NCI-H1417 treated with DMSO at 0.1 percent for 48 hours (cell line): ENCODE measurements around the gene TGFB1.
"Not testable (repeated sequence)": the region's sequence is repeated elsewhere in the genome, so short reads cannot be mapped to it uniquely, and the experiment has no call there.

Source experiments
- DNase-seq: peaks from one replicate; lab custom pipeline; 2025; lab: John Stamatoyannopoulos, UW

The TGFB1 gene

DNA sequence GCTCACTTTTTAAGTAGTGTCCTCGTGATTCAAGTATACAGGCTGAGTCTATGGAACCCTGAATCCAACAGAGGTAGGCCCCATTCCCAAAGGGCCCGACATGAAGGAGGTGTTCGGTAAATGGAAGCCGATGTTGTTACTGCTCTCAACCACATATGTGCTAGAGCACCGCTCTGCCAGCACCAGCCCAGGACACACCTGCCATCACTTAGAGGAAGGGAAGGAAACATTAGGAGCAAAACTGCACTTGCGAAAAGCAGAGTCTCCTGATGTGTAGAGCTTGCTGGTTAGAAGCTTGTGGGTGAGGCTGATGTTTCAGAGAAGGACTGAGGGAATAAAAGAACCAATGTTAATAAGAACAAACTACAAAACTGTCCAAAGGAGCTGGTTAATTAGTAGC is 53.2 kb downstream of the TGFB1 start:
- DNase-seq = no peak

DNA sequence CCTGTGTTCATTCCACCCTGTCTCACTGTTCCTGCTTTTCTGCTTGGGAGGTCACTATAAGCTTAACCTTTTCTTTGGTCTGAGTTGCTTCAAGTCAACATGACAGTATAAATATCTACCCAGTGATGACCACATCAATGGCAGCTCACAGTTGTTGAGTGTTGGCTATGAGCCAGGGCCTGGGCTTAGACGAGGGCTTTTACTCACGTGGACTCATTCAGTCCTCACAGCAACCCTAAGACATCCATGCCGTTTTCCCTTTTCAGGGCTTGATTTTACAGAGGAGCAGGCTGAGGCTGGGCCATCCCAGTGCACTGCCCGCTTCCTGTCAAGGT is 54.0 kb downstream of the TGFB1 start:
- DNase-seq = no peak

DNA sequence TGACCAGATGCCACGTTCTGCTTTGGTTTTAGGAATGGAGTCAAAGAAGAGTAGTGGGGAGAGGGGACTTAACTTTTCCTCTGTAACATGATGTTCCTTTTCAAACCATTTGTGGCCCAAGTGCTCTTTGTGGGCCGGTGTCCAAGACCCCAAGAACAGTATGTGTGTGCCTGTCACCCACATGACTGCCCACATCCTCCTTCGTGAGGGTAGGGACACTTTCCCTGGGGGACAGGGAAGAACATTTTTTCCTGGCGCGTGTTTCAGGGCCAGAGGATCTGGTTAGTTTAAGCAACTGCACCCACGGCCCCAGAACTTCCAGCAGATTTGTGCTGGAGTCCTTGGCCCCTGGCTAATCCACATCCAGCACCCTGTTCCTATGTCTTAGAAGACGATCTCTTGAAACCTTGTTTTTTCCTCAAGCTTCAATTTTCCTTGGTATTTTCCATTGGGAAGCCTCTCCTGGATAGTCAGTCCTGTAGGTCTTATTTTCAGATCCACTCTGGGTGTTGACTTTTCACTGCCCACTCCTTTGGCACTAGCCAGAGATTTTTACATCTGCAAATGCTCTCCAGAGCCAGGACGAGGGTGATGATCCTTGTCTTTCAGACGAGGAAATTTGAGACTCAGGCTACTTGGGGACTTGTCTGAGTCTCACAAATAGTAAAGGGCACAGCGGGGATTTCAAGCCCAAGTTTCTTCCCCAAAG is 54.5 kb downstream of the TGFB1 start:
- no peak for DNase-seq

- no peak for DNase-seq
Measured at GRCh38 chr19:41298348-41298964, 55.3 kb downstream of the TGFB1 start.

- DNase-seq = no peak
Measured at GRCh38 chr19:41297628-41298347, 55.9 kb downstream of the TGFB1 start.

GRCh38 chr19:41296433-41296871 is 57.3 kb downstream of the TGFB1 start:
- DNase-seq = no peak

- no peak for DNase-seq
Measured at GRCh38 chr19:41295499-41295898, 58.2 kb downstream of the TGFB1 start.

- no peak for DNase-seq
Measured at GRCh38 chr19:41294393-41294792, 59.3 kb downstream of the TGFB1 start.

- DNase-seq = not testable (repeated sequence)
Measured at GRCh38 chr19:41289814-41290213, 63.9 kb downstream of the TGFB1 start.

DNA sequence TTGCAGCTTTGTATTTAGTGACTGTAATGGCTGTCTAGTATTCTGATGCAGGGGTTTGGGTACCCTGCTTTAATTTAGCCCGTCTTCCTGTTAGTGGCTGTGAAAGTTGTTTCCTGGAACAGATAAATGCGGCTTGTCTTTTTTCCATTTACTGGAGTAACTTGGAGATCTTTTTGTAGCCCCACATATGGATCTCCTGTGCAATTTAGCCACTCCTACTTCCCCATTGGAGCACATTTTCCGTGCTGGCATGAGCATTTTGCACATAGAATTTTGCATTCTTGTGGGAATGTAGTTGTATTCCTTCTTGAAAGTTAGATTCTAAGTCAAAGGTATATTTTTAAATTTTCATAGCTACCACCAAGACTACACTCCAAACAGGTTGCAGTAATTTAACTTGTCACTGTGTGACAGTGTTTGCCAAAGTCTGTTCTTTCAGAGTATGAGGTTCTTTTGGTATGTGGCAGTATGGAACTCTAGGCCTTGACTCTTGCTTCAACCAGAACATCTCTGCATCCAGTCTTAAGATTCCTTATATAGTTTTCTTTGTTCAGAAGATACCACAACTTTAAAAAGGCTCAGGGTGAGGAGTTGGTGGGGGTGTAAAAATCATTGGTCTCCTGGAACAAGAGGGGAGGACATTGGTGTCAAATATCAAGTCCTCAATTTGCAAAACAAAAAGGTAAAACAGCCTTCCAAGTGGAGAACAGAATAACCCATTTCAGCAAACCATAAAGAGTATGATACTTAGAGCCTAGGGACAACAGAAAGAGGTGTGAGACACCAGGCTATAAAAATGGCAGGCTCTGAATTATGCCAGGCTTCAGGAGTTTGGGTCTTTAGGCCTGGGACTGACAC is 64.8 kb downstream of the TGFB1 start:
- no peak for DNase-seq
